GM12872 (cell line): ENCODE data around the gene NHS.

Experiments used
- CTCF ChIP-seq: IDR thresholded peaks from 3 replicates; pipeline ENCODE4 v1.5.1; 2011; ENCODE audit warnings: low read depth, mild to moderate bottlenecking, low read length, moderate library complexity; ENCODE audit not compliant: insufficient read depth

NHS gene

DNA sequence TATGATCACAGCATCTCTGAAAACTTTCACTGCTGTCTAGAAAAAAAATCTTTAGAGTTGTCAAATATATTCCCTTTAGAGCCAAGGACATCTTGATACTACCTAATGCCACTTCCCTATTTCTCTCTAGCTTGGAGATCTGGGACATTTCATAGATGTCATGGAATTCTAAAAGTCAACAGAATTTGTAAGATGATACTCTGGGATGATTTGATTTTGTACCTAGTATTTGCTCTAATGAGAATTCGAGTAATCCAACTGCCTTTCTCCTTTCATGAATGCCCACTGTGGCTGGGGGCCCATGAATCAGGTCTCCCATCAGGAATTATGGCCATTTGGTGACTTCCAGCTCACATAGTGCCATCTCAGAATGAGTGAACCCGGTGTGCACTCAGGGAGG is 73.2 kb downstream of the NHS start:
- TF ChIP-seq CTCF: no peak

DNA sequence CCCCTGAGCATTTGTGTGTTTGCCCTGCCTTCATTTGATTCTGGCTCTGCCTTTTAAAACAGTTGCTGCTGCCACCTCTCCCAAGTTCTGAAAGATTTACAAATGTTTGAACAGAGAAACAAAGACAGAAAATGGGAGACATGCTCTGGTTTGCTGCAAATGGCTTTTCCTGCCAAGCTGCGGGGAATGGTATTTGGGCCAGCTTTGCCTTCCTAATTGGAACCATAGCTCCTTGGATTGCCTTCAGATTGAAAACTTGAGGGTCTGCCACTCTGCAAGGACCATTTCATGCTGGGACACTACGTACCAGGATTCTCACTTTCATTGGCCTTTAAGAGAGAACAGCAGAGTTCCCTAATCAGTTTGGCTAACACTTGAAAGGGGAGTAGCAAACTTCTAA is 74.9 kb downstream of the NHS start:
- no peak for TF ChIP-seq CTCF

DNA sequence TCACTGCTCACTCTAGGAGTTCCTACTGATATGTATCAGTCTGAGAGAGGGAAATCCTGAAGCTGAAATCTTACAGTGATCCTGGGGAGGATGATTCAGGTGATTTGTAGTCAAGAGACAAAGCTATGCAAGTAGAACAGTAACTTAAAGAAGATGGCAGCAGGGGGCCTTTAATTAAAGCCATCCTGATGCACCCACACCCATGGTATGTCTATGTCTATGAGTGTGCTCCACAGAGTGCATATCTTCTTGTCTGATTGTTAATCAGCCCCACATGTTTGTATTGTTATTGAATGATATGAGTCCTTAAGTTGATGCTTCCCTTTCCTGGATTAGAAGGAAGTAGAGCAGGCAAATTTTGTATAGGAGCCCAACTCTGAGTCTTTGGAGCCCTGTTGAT is 78.8 kb downstream of the NHS start:
- TF ChIP-seq CTCF: no peak

GRCh38 chrX:17456526-17456925 is 81.5 kb downstream of the NHS start:
- TF ChIP-seq CTCF: no peak

DNA sequence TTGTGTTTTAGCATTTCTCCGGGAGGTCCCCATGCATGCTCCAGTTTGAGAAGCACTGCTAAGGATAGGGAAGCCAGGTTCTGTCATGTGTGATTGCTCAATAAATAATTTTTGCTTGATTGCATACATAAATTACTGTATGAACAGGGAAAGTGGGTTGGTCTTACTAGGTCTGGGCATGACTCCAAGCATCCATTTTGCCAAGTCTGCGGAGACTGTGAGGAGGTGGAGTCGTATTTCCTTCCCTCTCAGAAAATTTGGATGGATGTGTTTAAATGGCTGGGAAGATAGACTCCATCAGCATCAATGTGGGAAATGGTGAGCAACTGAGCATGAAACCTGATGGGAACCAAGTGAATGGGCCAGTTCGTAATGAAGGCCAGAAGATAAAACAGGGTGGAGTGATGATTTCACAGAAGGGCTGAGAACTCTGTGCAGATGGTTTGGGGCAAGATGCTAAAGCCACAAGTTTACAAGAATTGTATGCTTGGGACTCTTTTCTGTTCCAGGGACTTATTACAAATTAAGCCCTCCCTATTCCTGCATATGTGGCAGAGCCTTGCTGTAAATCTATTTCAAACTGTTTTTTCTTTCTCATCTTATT is 84.1 kb downstream of the NHS start:
- TF ChIP-seq CTCF: no peak

DNA sequence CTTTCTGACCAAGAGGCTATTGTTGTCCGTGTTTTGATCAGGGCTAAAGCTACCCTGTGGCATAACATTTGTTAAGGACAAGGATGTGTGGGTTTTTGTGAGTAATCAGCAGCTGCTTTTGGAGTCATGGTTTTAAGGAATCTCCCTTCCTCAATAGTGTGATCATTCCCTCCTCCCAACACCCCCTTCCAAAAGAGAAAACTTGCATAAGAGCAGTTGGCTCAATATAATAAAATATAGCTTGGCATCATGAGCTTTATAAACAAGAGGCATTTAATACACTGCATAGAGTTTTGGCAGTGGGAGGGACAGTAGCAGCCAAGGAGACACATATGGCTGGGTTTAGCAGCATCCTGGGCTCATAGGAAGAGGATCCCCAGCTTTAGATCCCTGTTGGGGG is 84.7 kb downstream of the NHS start:
- TF ChIP-seq CTCF: no peak

DNA sequence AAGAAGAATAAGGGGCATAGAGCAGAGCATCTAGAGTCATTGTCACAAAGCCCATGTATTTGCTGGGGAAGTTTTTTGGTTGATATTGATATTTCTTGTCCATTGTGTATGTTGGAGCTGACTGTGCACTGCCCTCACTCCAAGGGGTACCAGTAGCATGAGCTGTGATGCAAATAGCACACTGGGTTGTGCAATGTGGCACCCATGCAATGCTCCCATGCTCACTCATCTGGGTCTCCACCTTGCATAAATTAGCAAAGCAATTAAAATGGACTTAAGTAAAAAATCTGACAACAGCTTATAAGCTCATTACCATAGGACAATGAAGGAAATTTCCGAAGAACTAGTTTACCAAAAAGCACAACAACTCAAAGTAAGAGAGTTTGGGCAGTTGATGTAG is 87.9 kb downstream of the NHS start:
- no peak for TF ChIP-seq CTCF
